Fibroblast of skin of right quadriceps (primary cell): ENCODE data around the gene NOTO.

Source experiments
- DNase-seq: peaks from one replicate; pipeline ENCODE4 v3.0.0-alpha.2; 2013

Gene NOTO

DNA sequence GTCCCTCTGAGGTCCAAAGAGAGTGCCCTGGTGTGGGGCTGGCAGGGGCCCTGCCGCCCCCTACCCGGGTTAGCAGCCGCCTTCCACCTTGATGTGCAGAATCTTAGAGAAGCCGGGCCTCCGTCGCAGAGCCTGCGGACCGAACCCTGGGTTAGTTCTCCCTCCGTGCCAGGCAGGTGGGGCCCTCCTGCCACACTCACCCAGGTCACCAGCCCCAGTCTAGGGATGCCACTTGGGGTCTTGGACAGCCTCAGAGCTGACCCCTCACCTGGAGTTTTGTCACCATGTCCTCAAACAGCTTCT, 56.5 kb downstream of the NOTO start:
- DNase-seq, result no peak

DNA sequence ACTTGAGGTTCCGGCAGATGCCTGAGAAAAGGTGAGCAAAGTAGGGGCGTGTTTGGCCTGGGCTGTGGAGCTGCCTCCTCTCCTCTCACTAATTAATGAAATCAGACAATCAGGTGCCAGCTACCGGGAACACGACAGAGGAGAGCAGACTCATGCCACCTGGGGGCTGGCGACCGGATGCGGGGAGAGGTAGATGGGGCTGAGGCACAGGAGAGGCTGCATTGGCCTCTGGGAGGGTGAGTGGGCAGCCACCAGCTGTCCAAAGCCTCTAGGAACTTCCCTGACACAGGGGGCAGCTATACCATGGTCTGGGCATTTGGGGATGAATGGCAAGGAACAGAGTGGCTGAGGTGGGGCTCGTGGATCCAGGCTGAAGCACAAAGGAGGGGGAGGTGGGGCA, 56.9 kb downstream of the NOTO start:
- no peak for DNase-seq

DNA sequence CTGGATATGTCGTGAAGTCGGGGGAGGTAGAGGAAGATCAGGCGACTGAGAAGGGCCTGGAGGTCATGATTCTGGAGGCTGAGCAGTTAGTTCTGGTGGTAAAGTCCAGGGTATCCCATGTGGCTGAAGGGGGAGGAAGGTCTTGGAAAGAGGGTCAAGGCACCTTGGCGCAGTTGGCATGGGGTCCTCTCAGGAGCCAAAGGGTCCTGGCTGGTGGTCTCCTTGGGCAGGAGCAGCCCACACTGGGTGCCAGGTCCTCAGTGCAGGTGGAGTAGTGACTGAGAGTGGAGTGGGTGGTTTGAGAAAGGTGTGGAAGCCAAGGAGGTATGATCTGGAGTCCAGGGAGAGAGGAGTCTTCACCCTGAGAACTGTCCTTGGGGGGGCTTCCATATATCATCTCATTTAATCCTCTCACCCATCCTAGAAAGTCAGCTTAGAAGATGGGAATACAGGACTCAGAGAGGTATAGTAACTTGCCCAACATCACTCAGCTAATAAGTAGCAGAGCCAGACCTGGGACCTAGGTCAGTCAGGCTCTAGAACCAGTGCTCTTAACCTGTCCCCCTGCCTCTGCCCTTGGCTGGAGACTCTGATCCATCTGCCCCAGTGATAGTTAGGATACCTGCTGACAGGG, 57.4 kb downstream of the NOTO start:
- no peak for DNase-seq

DNA sequence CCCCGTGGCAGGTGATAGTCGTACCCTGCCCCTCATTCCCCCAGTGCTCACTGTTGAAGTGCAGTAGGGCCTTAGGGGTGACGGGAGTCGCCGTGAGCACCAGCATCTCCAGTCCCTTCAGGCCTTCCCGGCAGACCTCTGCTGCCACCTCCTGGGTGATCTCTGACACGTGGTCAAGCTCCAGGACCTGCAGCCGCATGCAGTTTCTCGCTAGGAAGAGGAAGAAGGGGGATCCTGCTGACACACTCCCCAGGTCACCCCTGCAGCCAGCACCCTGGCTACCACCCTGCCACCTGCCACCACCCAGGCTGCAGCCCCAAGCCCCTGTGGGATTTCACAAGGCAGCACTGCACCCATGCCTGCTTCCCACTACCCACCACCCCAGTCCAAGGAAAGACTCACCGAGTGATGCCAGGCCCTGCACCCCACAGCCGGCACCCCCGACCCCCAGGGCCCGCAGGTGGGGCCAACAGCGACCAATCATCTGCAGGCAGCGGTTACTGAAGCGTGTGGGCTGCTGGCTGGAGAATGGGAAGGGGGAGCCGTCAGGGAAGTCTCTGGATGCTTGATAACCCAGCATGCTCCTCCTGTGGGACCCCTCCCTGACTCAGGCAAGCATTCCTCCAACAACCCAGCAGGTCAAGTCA, 58.1 kb downstream of the NOTO start:
- peak; percentile 15 for DNase-seq
